ENCODE results near the gene ATP13A4. TPM values are rescaled to one million over a fixed set of nuclear protein-coding genes. Genes with fewer than 3 reads are reported as not detected.

Gene ATP13A4
- total and polyA plus RNA-seq, 2 of the 8 experiments (the other 6 are each of a cell fraction or from before 2014, with no cell fraction given), result 0.12 TPM; not detected in 1

DNA sequence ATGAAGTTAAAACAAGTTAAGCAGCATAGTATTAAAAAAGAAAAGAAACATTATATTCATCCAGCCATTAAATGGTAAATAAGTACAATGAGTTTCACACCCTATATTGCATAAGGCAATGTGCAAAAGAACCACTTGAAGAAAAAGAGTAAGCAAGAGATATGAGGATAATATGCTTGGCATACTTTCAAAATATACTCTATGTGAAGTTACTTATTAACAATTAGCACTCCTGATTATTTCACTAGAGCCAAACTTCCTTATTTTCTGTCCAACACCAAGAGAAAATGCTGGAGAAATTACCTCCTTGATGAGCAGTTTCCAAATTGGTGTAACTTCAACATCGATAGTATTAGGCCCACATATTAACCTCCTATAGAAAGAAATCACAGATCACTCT, 63.7 kb downstream of the ATP13A4 start:
- H4K5ac ChIP-seq (ENCODE audit: insufficient read length, low read depth, low read length), result no peak overlapping the region
- TF ChIP-seq MAFK (IDR thresholded peaks at IDR 0.05; ENCODE audit: low read depth, low read length), result no peak
- no peak for TF ChIP-seq KDM4A (IDR thresholded peaks at IDR 0.05; ENCODE audit: low read depth, low read length, severe bottlenecking)
- TF ChIP-seq FOSL1 (IDR thresholded peaks at IDR 0.05; ENCODE audit: insufficient read depth, low read depth, low read length), result no peak
- no peak for TF ChIP-seq EP300 (IDR thresholded peaks at IDR 0.05; ENCODE audit: borderline replicate concordance in 1 of 2, low read depth in 2 of 2, low read length in 2 of 2)
- H2BK12ac ChIP-seq (ENCODE audit: low read depth, low read length), result no peak overlapping the region
- H4K8ac ChIP-seq (ENCODE audit: extremely low read depth, insufficient read depth, low read length), result no peak overlapping the region
- 95% methylated on average over 1 of the region's 1 CpG; no CpG with 5 or more reads in 1 of the 2 experiments for WGBS, 2 experiments (ENCODE audit: extremely low coverage in 1 of 2, insufficient coverage in 1 of 2, insufficient read length in 1 of 2, insufficient replicate concordance in 2 of 2, low coverage in 1 of 2, low lambda C conversion rate in 2 of 2, missing lambda C conversion rate in 1 of 2)
- no peak overlapping the region for H3K18ac ChIP-seq (ENCODE audit: extremely low read depth, low read length)
- no peak overlapping the region for H3K4me2 ChIP-seq (ENCODE audit: insufficient read depth in 1 of 2, low read depth in 2 of 2, low read length in 2 of 2)
- CTCF ChIA-PET (ENCODE audit: partially characterized antibody), result interaction anchor here (1.3 kb wide), 1 partner anchor 23 kb away, joined by 4 read pairs; no protein-coding TSS in a partner anchor
- no peak overlapping the region for H2BK5ac ChIP-seq (ENCODE audit: low read depth, low read length)
- DNase-seq (ENCODE audit: low read depth in 1 of 2, low spot score in 2 of 2), result no peak
- no peak for FAIRE-seq
- POLR2A ChIA-PET (ENCODE audit: partially characterized antibody), result no interaction called here
- H2AK5ac ChIP-seq (ENCODE audit: low read depth, low read length), result no peak overlapping the region
- no peak overlapping the region for H3K9ac ChIP-seq (replicated peaks in 1 of 4; ENCODE audit: extremely low read depth in 1 of 4, low read depth in 3 of 4, low read length in 3 of 4)
- H3K4ac ChIP-seq (replicated peaks; ENCODE audit: insufficient read length, low read depth, low read length), result no peak overlapping the region
- no peaks in the 10 kb centered on the region for H3K23me2 ChIP-seq (ENCODE audit: low read depth, low read length)
- H4K20me1 ChIP-seq (replicated peaks in 1 of 2; ENCODE audit: control insufficient read depth in 1 of 2, insufficient read depth in 2 of 2, low read length in 2 of 2), result no peaks in the 10 kb centered on the region
- H3K79me1 ChIP-seq (ENCODE audit: low read depth, low read length), result no peaks in the 10 kb centered on the region
- no peaks in the 10 kb centered on the region for H3K36me3 ChIP-seq (ENCODE audit: control insufficient read depth in 2 of 4, insufficient read depth in 4 of 4, low read length in 3 of 4)
- H3K56ac ChIP-seq (replicated peaks; ENCODE audit: insufficient read length, low read depth, low read length), result no peak overlapping the region
- no peaks in the 10 kb centered on the region for H3K9me3 ChIP-seq (ENCODE audit: insufficient read depth in 2 of 2, low read depth in 1 of 2, low read length in 1 of 2)
- H3K4me3 ChIP-seq (ENCODE audit: extremely low read depth in 1 of 4, insufficient read depth in 2 of 4, low read depth in 3 of 4, low read length in 4 of 4), result no peak overlapping the region
- no peak overlapping the region for H2AFZ ChIP-seq (ENCODE audit: low read length)
- no peaks in the 10 kb centered on the region for H3K79me2 ChIP-seq (ENCODE audit: control insufficient read depth in 1 of 2, insufficient read depth in 2 of 2, low read length in 2 of 2)
- H2BK15ac ChIP-seq (ENCODE audit: low read length), result no peak overlapping the region
- H3K23ac ChIP-seq (ENCODE audit: insufficient read length), result no peak overlapping the region
- no peak overlapping the region for H3K27ac ChIP-seq (ENCODE audit: low read depth, low read length)
- H2BK20ac ChIP-seq (ENCODE audit: low read length), result no peak overlapping the region
- no peak overlapping the region for H4K91ac ChIP-seq (replicated peaks; ENCODE audit: insufficient read length, low read length)
- H3K27me3 ChIP-seq (replicated peaks in 1 of 4; ENCODE audit: control insufficient read depth in 3 of 4, extremely low read depth in 1 of 4, insufficient read depth in 3 of 4, low read length in 3 of 4), result no peaks in the 10 kb centered on the region
- no peak overlapping the region for H3K14ac ChIP-seq (ENCODE audit: insufficient read length)
- no peak overlapping the region for H2BK120ac ChIP-seq (replicated peaks; ENCODE audit: low read depth, low read length)
- H3K4me1 ChIP-seq (replicated peaks in 1 of 4; ENCODE audit: control insufficient read depth in 3 of 4, insufficient read depth in 4 of 4, low read length in 3 of 4), result no peaks in the 10 kb centered on the region
